Measurements from ENCODE around the gene ERVW-1. TPM values are rescaled to one million over a fixed set of nuclear protein-coding genes. Genes with fewer than 3 reads are reported as not detected.
"Not testable (repeated sequence)": the region's sequence is repeated elsewhere in the genome, so short reads cannot be mapped to it uniquely, and the experiment has no call there.

ERVW-1 gene
- total and polyA plus RNA-seq, 4 donors = 0.11 to 1.8 (median 1.7) TPM; not detected in 1

- H3K27me3 ChIP-seq (ENCODE audit: control insufficient read depth, insufficient read depth, low read length) = no peaks in the 10 kb centered on the region
- no peak overlapping the region for H3K4me3 ChIP-seq (ENCODE audit: low read depth, low read length)
- H3K36me3 ChIP-seq (ENCODE audit: control insufficient read depth, insufficient read depth, low read length) = peaks cover 12% of the 10 kb centered on the region
- H3K27ac ChIP-seq (ENCODE audit: low read depth, low read length) = peak overlapping the region; percentile 20
- H3K9me3 ChIP-seq (ENCODE audit: control insufficient read depth, insufficient read depth, low read length) = no peaks in the 10 kb centered on the region
- DNase-seq (ENCODE audit: low read depth in 4 of 6, low spot score in 6 of 6) = no peak
- WGBS (ENCODE audit: insufficient coverage) = 89% methylated on average over 1 of the region's 4 CpGs
- no peaks in the 10 kb centered on the region for H3K4me1 ChIP-seq (ENCODE audit: control insufficient read depth, insufficient read depth, low read length)
Observed at GRCh38 chr7:92460510-92460909, 17.2 kb downstream of the ERVW-1 start.

GRCh38 chr7:92460109-92460508, 17.6 kb downstream of the ERVW-1 start:
- H3K27me3 ChIP-seq (ENCODE audit: control insufficient read depth, insufficient read depth, low read length) = no peaks in the 10 kb centered on the region
- no peak overlapping the region for H3K27ac ChIP-seq (ENCODE audit: low read depth, low read length)
- no peaks in the 10 kb centered on the region for H3K4me1 ChIP-seq (ENCODE audit: control insufficient read depth, insufficient read depth, low read length)
- peaks cover 12% of the 10 kb centered on the region for H3K36me3 ChIP-seq (ENCODE audit: control insufficient read depth, insufficient read depth, low read length)
- no peaks in the 10 kb centered on the region for H3K9me3 ChIP-seq (ENCODE audit: control insufficient read depth, insufficient read depth, low read length)
- no peak for DNase-seq (ENCODE audit: low read depth in 4 of 6, low spot score in 6 of 6)
- H3K4me3 ChIP-seq (ENCODE audit: low read depth, low read length) = no peak overlapping the region
- no CpG with 5 or more reads among the region's 2 CpGs for WGBS (ENCODE audit: insufficient coverage)

GRCh38 chr7:92456236-92456635, 21.5 kb downstream of the ERVW-1 start:
- Histone ChIP-seq H3K4me3 (ENCODE audit: low read depth, low read length) (no peak overlapping the region), H3K9me3 (ENCODE audit: control insufficient read depth, insufficient read depth, low read length) (no peaks in the 10 kb centered on the region), H3K27me3 (ENCODE audit: control insufficient read depth, insufficient read depth, low read length) (no peaks in the 10 kb centered on the region), H3K36me3 (ENCODE audit: control insufficient read depth, insufficient read depth, low read length) (peaks cover 24% of the 10 kb centered on the region), H3K4me1 (ENCODE audit: control insufficient read depth, insufficient read depth, low read length) (no peaks in the 10 kb centered on the region), H3K27ac (ENCODE audit: low read depth, low read length) (no peak overlapping the region)
- DNase-seq (ENCODE audit: low read depth in 4 of 6, low spot score in 6 of 6) = no peak
- WGBS (ENCODE audit: insufficient coverage) = 88% methylated on average over 2 of the region's 2 CpGs

DNA sequence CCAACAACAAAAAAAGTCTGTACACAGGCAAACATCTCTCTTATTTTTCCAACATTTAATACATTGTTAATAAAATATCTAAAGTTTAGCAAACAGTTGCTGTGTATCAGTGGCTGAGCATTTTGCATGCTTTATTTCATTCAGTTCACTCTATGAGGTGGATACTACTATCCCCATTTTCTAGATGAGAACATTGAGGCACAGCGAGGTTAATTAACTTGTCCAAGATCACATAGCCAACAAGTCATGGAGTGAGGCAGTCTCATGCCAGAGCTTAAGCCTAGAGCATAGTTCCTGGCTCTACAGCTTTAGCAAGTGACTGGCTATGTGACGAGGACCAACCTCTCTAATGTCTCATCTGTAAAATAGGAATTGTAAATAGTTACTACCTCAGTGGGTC, 26.1 kb downstream of the ERVW-1 start:
- Histone ChIP-seq H3K27ac (ENCODE audit: low read depth, low read length) (no peak overlapping the region), H3K4me3 (ENCODE audit: low read depth, low read length) (no peak overlapping the region), H3K27me3 (ENCODE audit: control insufficient read depth, insufficient read depth, low read length) (no peaks in the 10 kb centered on the region), H3K9me3 (ENCODE audit: control insufficient read depth, insufficient read depth, low read length) (no peaks in the 10 kb centered on the region), H3K4me1 (ENCODE audit: control insufficient read depth, insufficient read depth, low read length) (peaks cover 4% of the 10 kb centered on the region), H3K36me3 (ENCODE audit: control insufficient read depth, insufficient read depth, low read length) (peaks cover 20% of the 10 kb centered on the region)
- WGBS (ENCODE audit: insufficient coverage) = 100% methylated on average over 1 of the region's 2 CpGs
- DNase-seq (ENCODE audit: low read depth in 4 of 6, low spot score in 6 of 6) = no peak

DNA sequence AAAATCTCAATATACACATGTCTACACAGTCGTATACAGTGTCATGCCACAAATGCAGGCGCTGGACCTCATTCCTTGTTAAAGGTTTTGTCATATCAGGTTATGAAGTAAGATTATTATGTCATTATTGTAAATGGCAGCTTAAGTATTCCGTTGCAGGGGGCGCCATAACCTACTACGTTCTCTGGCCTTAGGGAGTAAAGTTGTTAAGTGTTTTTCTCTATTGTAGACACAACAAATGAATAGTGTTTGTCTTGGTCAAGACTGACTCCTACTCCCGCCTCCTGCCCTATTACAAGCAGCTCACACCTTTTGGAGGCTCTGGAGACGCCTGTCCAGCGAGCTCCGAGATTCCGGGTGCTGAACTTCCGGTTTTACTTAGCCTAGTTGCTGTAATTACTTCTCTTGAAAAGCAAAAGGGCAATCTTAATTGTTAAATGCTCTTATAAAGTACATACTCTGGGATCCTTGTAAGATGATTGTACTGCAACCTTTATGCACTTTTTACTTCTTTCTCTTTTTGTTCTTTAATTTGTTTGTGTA, 29.5 kb downstream of the ERVW-1 start:
- 0% methylated on average over 2 of the region's 11 CpGs for WGBS (ENCODE audit: insufficient coverage)
- Histone ChIP-seq H3K4me1 (ENCODE audit: control insufficient read depth, insufficient read depth, low read length) (peaks cover 4% of the 10 kb centered on the region), H3K27ac (ENCODE audit: low read depth, low read length) (no peak overlapping the region), H3K4me3 (ENCODE audit: low read depth, low read length) (peak overlapping the region; percentile 68), H3K27me3 (ENCODE audit: control insufficient read depth, insufficient read depth, low read length) (no peaks in the 10 kb centered on the region), H3K9me3 (ENCODE audit: control insufficient read depth, insufficient read depth, low read length) (no peaks in the 10 kb centered on the region), H3K36me3 (ENCODE audit: control insufficient read depth, insufficient read depth, low read length) (peaks cover 10% of the 10 kb centered on the region)
- peak in 3 of 6 donors; percentile 26 to 71 (median 67) for DNase-seq (ENCODE audit: low read depth in 4 of 6, low spot score in 6 of 6)

DNA sequence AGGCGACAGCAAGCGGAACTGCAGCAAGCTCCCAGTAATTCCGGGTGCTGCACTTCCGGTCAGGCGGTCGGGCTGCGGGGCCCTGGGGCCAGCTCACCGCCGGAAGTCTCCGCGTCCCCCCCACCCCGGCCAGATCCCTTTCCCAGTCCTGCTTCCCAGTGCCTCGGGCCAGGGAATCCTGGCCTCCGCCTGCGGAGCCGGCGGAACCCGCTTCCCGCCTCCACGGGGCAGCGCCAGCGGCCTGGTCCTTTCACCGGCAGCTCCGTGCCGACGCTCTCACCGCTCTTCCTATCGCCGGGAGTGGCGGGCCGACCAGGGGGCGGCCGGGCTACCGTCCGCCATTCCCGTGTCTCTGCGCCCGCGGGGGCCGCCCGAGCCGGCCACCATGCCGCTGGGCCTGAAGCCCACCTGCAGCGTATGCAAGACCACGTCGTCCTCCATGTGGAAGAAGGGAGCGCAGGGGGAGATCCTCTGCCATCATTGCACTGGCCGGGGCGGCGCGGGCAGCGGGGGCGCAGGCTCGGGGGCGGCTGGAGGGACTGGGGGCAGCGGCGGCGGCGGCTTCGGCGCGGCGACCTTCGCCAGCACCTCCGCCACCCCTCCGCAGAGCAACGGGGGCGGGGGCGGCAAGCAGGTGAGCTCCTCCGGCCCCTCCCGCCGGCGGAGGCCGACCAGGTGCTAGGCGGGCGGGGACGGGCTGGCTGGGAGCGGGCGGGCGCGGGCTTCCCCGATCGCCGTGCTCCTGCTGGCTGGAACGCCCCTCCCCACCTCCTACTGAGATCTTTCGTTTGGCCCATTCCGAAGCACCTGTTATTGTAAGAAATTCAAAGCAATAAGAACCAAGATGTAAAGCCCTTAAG, 30.2 kb downstream of the ERVW-1 start, which contains the start of gene GATAD1:
Gene GATAD1 (plus strand): TSS at position 138 of the 860 bp plus-strand sequence. CDS start 248 bp downstream, at position 386.
- H3K36me3 ChIP-seq (ENCODE audit: control insufficient read depth, insufficient read depth, low read length) = peaks cover 10% of the 10 kb centered on the region
- under 1% methylated on average over 87 of the region's 87 CpGs for WGBS (ENCODE audit: insufficient coverage)
- H3K27me3 ChIP-seq (ENCODE audit: control insufficient read depth, insufficient read depth, low read length) = no peaks in the 10 kb centered on the region
- H3K9me3 ChIP-seq (ENCODE audit: control insufficient read depth, insufficient read depth, low read length) = no peaks in the 10 kb centered on the region
- peak within 1 kb of the TSS; percentile 76 for H3K27ac ChIP-seq (ENCODE audit: low read depth, low read length)
- peaks cover 4% of the 10 kb centered on the region for H3K4me1 ChIP-seq (ENCODE audit: control insufficient read depth, insufficient read depth, low read length)
- H3K4me3 ChIP-seq (ENCODE audit: low read depth, low read length) = peak within 1 kb of the TSS; percentile 68
- DNase-seq (ENCODE audit: low read depth in 4 of 6, low spot score in 6 of 6) = peak in 5 of 6 donors; percentile 71 to 98 (median 89)

DNA sequence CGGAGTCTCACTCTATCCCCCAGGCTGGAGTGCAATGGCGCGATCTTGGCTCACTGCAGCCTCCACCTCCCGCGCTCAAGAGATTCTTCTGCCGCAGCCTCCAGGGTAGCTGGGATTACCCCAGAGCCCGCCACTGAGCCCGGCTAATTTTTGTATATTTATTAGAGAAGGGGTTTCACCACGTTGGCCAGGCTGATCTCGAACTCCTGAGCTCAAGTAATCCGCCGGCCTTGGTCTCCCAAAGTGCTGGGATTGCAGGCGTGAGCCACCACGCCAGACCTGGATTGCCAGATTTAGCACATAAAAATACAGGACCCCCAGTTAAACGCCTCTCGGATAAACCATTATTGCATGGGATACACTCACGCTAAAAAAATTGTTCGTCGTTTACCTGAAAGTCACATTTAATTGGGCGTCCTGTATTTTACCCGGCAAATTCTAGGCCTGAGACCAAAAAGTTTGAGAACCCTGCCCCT, 30.8 kb downstream of the ERVW-1 start:
- no peaks in the 10 kb centered on the region for H3K9me3 ChIP-seq (ENCODE audit: control insufficient read depth, insufficient read depth, low read length)
- H3K36me3 ChIP-seq (ENCODE audit: control insufficient read depth, insufficient read depth, low read length) = peaks cover 5% of the 10 kb centered on the region
- H3K4me1 ChIP-seq (ENCODE audit: control insufficient read depth, insufficient read depth, low read length) = peaks cover 4% of the 10 kb centered on the region
- H3K27me3 ChIP-seq (ENCODE audit: control insufficient read depth, insufficient read depth, low read length) = no peaks in the 10 kb centered on the region
- H3K27ac ChIP-seq (ENCODE audit: low read depth, low read length) = no peak overlapping the region
- H3K4me3 ChIP-seq (ENCODE audit: low read depth, low read length) = peak overlapping the region; percentile 68
- 40% methylated on average over 14 of the region's 21 CpGs for WGBS (ENCODE audit: insufficient coverage)
- peak in 1 of 6 donors; percentile 77 for DNase-seq (ENCODE audit: low read depth in 4 of 6, low spot score in 6 of 6)

GRCh38 chr7:92442720-92443119, 35.0 kb downstream of the ERVW-1 start:
- not testable (repeated sequence) for H3K4me3 ChIP-seq (ENCODE audit: low read depth, low read length); DNase-seq (ENCODE audit: low read depth in 4 of 6, low spot score in 6 of 6); H3K4me1 ChIP-seq (ENCODE audit: control insufficient read depth, insufficient read depth, low read length); H3K27ac ChIP-seq (ENCODE audit: low read depth, low read length); H3K9me3 ChIP-seq (ENCODE audit: control insufficient read depth, insufficient read depth, low read length); H3K36me3 ChIP-seq (ENCODE audit: control insufficient read depth, insufficient read depth, low read length); H3K27me3 ChIP-seq (ENCODE audit: control insufficient read depth, insufficient read depth, low read length)
- WGBS (ENCODE audit: insufficient coverage) = 100% methylated on average over 1 of the region's 2 CpGs

- Histone ChIP-seq H3K27me3 (ENCODE audit: control insufficient read depth, insufficient read depth, low read length) (no peaks in the 10 kb centered on the region), H3K9me3 (ENCODE audit: control insufficient read depth, insufficient read depth, low read length) (no peaks in the 10 kb centered on the region), H3K4me1 (ENCODE audit: control insufficient read depth, insufficient read depth, low read length) (no peaks in the 10 kb centered on the region), H3K27ac (ENCODE audit: low read depth, low read length) (no peak overlapping the region), H3K36me3 (ENCODE audit: control insufficient read depth, insufficient read depth, low read length) (no peaks in the 10 kb centered on the region), H3K4me3 (ENCODE audit: low read depth, low read length) (no peak overlapping the region)
- DNase-seq (ENCODE audit: low read depth in 4 of 6, low spot score in 6 of 6) = no peak
- 88% methylated on average over 4 of the region's 6 CpGs for WGBS (ENCODE audit: insufficient coverage)
Observed at GRCh38 chr7:92437956-92438491, 39.7 kb downstream of the ERVW-1 start.

Measured in spinal cord (tissue), 10 donors.